HG02798 (cell line): ENCODE measurements around the gene BCL2L11.

ENCODE experiments used
- ATAC-seq: cut with Tn5 transposase; IDR thresholded peaks from one replicate; pipeline ENCODE4 v1.9.1; 2021; ENCODE audit warnings: mild to moderate bottlenecking; ENCODE audit not compliant: unreplicated experiment, poor library complexity

Gene BCL2L11

DNA sequence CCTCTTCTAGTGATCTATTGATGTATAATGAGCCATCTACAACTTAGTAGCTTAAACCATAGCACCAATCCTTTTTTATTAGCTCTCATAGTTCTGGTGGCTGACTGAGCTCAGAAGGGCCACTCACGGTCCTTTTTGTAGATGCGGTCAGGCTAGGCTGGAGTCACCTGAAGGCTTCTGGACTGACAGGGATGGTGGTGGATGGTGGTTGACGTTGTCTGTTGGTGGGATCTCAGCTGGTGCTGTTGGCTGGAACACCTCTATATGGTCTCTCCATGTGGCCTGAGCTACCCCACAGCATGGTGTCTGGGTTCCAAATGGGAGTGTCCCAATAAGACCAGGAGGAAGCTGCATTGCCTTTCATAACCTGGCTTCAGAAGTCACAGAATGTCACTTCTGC lies 68.0 kb downstream of the BCL2L11 start:
- no peak for ATAC-seq

DNA sequence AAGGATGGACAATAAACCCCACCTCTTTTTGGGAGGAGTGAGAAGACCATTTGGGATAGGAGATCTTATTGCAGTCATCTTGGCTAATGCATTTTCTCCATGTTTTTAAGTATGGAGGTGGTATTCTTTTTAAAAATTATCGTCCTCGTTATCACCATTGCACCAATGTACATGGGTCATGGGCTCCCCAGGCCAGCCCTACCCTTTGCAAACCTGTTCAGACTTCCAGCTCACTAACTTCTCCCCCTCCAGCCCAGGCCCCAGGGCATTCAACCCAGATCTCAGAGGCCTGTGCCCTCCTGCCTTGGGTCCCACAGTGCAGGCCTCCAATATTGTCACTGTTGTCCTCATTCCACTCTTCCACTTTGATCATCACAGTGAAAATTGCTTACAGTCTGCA lies 68.4 kb downstream of the BCL2L11 start:
- ATAC-seq: no peak

GRCh38 chr2:111190816-111191540 lies 70.3 kb downstream of the BCL2L11 start:
- ATAC-seq: no peak

DNA sequence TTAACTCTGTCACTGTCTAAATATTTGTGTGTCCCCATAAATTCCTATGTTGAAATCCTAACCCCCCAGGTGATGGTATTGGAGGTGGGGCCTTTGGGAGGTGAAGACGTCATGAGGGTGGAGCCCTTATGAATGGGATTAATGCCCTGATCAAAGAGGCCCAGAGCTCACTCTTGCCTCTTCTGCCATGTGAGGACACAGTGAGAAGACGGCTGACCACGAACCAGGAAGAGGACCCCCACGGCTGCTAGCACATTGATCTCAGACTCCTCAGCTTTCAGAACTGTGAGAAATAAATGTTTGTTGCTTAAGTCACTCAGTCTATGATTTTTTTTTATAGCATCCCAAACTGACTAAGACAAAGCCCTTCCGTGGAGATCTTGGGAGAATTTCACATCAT lies 71.2 kb downstream of the BCL2L11 start:
- no peak for ATAC-seq

GRCh38 chr2:111192776-111193368 lies 72.2 kb downstream of the BCL2L11 start:
- ATAC-seq: no peak

- ATAC-seq: peak; percentile 94
Observed at GRCh38 chr2:111194835-111195621, 74.3 kb downstream of the BCL2L11 start.

DNA sequence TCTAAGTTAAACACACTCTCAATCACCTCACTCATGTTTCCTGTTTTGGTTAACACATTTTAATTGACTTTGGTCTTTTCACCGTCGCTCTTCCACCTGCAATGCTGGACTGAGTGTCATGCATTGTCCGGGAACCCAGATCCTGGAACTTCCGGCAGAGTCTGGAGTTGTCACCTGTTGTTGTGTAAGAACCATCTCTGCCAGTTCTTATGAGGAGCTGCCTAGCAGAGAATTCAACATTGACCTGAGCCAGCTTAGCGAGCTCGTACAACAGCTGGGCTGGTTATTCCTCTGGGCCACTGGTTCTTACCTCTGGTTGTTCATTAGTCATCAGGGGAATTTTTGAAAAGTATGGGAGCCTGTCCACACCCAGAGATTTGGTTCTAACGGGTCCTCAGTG lies 75.7 kb downstream of the BCL2L11 start:
- ATAC-seq: no peak

DNA sequence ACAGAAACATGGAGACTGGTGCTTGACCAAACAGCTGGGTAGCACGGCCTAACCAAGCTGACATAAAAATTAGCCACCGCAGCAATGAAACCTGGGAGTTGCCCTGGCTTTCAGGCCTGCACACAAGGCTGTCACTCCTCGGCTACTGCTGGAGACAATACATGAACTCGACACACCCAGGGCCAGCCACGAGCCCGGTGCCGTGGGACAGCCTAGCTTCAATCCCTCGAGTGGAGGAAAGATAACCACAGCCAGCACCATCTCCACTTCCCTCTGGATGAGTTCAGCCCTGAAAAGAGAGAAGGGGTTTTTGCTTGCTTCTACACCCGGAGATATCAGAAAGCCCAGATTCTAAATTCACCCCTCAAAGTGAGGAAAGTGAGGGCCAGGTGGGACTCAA lies 78.0 kb downstream of the BCL2L11 start:
- ATAC-seq: no peak

- no peak for ATAC-seq
Observed at GRCh38 chr2:111199840-111200239, 79.1 kb downstream of the BCL2L11 start.

GRCh38 chr2:111200333-111200881 lies 79.7 kb downstream of the BCL2L11 start:
- no peak for ATAC-seq

DNA sequence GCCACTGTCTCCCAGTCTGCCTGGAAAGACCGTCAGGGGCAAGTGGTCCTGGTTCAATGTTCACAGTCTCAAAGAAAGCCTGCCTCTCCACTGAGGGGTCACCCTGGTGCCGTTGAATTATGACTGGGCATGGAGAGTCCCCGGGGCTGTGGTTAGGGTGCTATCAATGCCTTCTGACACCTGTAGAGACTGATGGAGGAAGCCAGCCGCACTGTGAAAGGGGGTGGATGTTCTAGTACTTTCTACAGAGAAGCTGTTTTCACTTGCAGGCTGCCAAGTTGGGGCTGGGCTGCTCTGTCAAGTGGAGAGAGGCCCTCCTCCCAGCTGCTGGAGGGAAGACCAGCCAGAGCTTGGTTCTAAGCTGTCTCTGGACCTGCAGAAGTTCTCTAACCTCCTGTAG lies 80.5 kb downstream of the BCL2L11 start:
- peak; percentile 83 for ATAC-seq

- ATAC-seq: no peak
Observed at GRCh38 chr2:111202266-111203040, 81.7 kb downstream of the BCL2L11 start.

DNA sequence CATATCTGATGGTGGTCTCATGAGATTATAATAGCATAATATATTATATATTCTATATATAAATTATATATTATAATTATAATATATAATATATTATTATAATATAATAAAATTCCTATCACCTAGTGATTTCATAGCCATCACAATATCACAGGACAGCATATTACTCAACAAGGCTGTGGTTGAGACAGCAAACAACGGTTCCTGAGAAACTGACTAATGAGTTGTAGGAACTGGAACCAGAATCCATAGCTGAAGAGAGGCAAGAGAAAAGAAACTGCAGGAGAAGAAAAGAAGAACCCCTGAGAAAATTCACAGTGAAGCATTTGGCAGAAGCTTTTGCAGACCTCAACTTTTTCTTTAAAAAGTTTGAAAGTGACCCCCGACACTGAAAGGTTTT lies 84.0 kb downstream of the BCL2L11 start:
- no peak for ATAC-seq

- no peak for ATAC-seq
Observed at GRCh38 chr2:111205774-111206173, 85.1 kb downstream of the BCL2L11 start.

DNA sequence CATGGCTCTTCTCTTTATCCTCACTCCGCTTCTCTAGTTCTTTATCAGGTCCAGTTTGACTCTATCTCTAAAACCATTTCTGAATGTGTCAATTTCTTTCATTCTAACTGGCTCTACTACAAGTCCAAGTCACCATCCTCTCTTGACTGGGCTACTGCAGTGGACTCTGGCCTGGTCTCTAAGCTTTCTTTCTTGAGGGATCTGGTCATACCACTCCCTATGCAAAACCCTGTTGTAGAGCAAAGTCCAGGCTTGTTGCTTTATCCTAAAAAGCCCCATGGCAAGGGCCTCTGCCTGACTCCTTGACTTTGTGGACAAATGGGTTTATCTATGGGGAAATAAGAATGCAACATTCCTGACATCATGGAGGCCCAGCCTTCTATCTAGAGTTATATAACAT lies 87.1 kb downstream of the BCL2L11 start:
- ATAC-seq: no peak

GRCh38 chr2:111208639-111209038 lies 87.9 kb downstream of the BCL2L11 start:
- no peak for ATAC-seq

DNA sequence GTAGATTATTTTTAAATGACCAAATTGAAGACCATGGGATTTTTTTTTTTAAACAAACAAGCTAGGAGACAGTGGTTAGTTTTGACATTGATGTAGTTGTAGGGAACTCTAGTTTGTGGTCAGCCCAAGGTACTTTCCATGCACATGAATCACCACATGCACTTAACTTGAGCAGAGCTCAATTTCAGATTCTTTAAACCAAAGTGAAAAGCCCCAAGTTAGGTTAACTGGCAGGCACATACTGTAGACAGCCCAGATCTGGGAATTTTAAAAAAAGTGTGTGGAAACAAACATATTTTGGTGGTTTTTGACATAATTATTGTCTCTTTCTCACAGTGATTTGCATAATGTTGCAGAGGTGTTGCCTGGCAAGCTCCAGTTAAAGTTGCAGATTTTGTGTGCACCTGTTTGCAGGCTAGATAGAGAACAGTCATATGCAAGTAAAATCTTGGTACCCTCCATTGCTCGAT lies 88.4 kb downstream of the BCL2L11 start:
- peak; percentile 95 for ATAC-seq

- no peak for ATAC-seq
Observed at GRCh38 chr2:111210036-111210435, 89.3 kb downstream of the BCL2L11 start.

DNA sequence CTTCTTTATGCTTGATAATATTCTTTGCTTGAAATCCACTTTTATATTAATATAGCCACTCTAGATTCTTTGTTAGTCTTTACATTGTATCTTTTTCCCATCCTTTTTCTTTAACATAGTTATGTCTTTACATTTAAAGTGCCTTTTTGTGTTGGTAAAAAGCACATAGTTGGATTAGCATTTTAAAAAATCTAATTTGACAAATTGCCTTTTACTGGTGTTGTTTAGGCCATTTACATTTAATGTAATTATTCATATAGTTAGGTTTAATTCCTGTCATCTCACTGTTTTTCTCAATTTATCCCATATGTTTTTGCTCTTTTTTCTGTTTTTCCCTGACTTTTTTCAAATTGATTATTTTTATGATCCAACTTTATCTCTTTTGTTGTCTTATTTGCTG lies 93.2 kb downstream of the BCL2L11 start:
- no peak for ATAC-seq
